Smooth muscle cell (in vitro differentiated cells): ENCODE data around the gene THRB. TPM values are rescaled to one million over a fixed set of nuclear protein-coding genes. Genes with fewer than 3 reads are reported as not detected.

Experiments
- DNase-seq: peaks from one replicate; lab custom pipeline; 2025; ENCODE audit not compliant: unreplicated experiment; lab: John Stamatoyannopoulos, UW
- H2AFZ ChIP-seq: fragments of 200-600 bp; sonication (generic); 2 replicates; pipeline ENCODE4 v1.6.0; 2016; ENCODE audit warnings: antibody characterized with exemption, low read depth, mild to moderate bottlenecking
- H3F3A ChIP-seq: fragments of 200-600 bp; sonication (generic); 2 replicates; pipeline ENCODE4 v1.6.0; 2017; ENCODE audit warnings: antibody characterized with exemption, low read depth
- H3K27ac ChIP-seq: fragments of 200-600 bp; sonication (generic); 2 replicates; pipeline ENCODE4 v1.5.1; 2016; ENCODE audit warnings: low read depth, mild to moderate bottlenecking
- H3K27me3 ChIP-seq: fragments of 200-600 bp; sonication (generic); 2 replicates; pipeline ENCODE4 v1.6.1; 2016; ENCODE audit warnings: low read depth, mild to moderate bottlenecking
- H3K36me3 ChIP-seq: fragments of 200-600 bp; sonication (generic); 2 replicates; pipeline ENCODE4 v1.5.1; 2016; ENCODE audit warnings: low read depth
- H3K4me1 ChIP-seq: fragments of 200-600 bp; sonication (generic); 2 replicates; pipeline ENCODE4 v1.5.1; 2016; ENCODE audit warnings: low read depth
- H3K4me2 ChIP-seq: fragments of 200-600 bp; sonication (generic); 2 replicates; pipeline ENCODE4 v1.6.0; 2016; ENCODE audit warnings: mild to moderate bottlenecking
- H3K4me3 ChIP-seq: fragments of 200-600 bp; sonication (generic); 2 replicates; pipeline ENCODE4 v1.5.1; 2016; ENCODE audit warnings: mild to moderate bottlenecking
- H3K79me2 ChIP-seq: fragments of 200-600 bp; sonication (generic); 2 replicates; pipeline ENCODE4 v1.6.0; 2016; ENCODE audit warnings: low read depth, mild to moderate bottlenecking
- H3K9ac ChIP-seq: fragments of 200-600 bp; sonication (generic); 2 replicates; pipeline ENCODE4 v1.6.0; 2016; ENCODE audit warnings: low read depth
- H3K9me3 ChIP-seq: fragments of 200-600 bp; sonication (generic); replicated peaks from 2 replicates; pipeline ENCODE4 v1.5.1; 2016; ENCODE audit warnings: low read depth
- H4K20me1 ChIP-seq: fragments of 200-600 bp; sonication (generic); 2 replicates; pipeline ENCODE4 v1.6.0; 2016; ENCODE audit warnings: low read depth
- WGBS: methylation state at CpG from one replicate; pipeline ENCODE4 v1.1.7; 2016; ENCODE audit warnings: low lambda C conversion rate; 5-methylcytosine and 5-hydroxymethylcytosine counted together
- polyA plus RNA-seq: library from polyadenylated mRNA; unstranded; fragments of >200 nt; fragmentation: Nextera tagmentation; extraction: Ambion mirVana; gene quantifications from 2 replicates; pipeline ENCODE4 v1.2.1, GENCODE V29; 2016
- total RNA-seq: library from RNA; depleted of rRNA; stranded (reverse); fragments of >200 nt; gene quantifications from 2 replicates; pipeline ENCODE4 v1.2.3, GENCODE V29; 2014
- TF ChIP-seq, protein P1 (sequence below): fragments of 200-600 bp; sonication (generic); IDR thresholded peaks from 2 replicates; pipeline ENCODE4 v1.5.1; 2017; ENCODE audit warnings: borderline replicate concordance, mild to moderate bottlenecking, antibody characterized with exemption; ENCODE audit not compliant: insufficient read depth, poor library complexity, severe bottlenecking

Gene THRB
- total and polyA plus RNA-seq, 2 experiments from 2014 or later = 5.6 to 43.8 TPM

DNA sequence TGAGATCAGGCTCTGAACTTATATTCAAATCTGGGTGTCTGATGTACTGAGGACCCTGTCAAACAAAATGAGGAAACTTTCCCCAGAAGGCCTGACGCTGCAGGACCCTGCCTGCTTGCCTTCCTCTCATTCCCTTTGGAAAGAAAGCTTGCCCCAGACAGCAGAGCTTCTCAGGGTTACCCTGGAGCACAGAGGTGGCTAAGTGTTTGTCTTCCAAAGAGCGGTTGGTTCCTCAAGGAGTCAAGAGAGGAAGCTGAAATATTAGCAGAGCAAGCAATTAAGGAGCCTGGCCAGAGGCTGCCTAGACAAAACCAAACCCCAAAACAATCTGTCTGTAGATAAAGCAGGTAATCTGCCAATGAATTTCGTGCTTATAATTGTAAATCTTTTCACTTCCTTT is 374.2 kb downstream of the THRB start:
- H3K4me2 ChIP-seq = no peak overlapping the region
- H3K9me3 ChIP-seq = no peaks in the 10 kb centered on the region
- peaks cover 4% of the 10 kb centered on the region for H3K4me1 ChIP-seq
- no peaks in the 10 kb centered on the region for H3F3A ChIP-seq
- no peaks in the 10 kb centered on the region for H3K27me3 ChIP-seq
- TF ChIP-seq, protein P1, sequence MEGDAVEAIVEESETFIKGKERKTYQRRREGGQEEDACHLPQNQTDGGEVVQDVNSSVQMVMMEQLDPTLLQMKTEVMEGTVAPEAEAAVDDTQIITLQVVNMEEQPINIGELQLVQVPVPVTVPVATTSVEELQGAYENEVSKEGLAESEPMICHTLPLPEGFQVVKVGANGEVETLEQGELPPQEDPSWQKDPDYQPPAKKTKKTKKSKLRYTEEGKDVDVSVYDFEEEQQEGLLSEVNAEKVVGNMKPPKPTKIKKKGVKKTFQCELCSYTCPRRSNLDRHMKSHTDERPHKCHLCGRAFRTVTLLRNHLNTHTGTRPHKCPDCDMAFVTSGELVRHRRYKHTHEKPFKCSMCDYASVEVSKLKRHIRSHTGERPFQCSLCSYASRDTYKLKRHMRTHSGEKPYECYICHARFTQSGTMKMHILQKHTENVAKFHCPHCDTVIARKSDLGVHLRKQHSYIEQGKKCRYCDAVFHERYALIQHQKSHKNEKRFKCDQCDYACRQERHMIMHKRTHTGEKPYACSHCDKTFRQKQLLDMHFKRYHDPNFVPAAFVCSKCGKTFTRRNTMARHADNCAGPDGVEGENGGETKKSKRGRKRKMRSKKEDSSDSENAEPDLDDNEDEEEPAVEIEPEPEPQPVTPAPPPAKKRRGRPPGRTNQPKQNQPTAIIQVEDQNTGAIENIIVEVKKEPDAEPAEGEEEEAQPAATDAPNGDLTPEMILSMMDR = no peak
- no peaks in the 10 kb centered on the region for H3K79me2 ChIP-seq
- no peak overlapping the region for H3K27ac ChIP-seq
- no peak overlapping the region for H3K9ac ChIP-seq
- DNase-seq = no peak
- H3K4me3 ChIP-seq = no peak overlapping the region
- H2AFZ ChIP-seq = no peak overlapping the region
- no peaks in the 10 kb centered on the region for H3K36me3 ChIP-seq
- 88% methylated on average over 3 of the region's 3 CpGs for WGBS
- H4K20me1 ChIP-seq = no peaks in the 10 kb centered on the region

- Histone ChIP-seq H3K9me3 (no peaks in the 10 kb centered on the region), H3F3A (no peaks in the 10 kb centered on the region), H3K9ac (no peak overlapping the region), H2AFZ (no peak overlapping the region), H3K4me1 (peaks cover 4% of the 10 kb centered on the region), H3K4me2 (no peak overlapping the region), H3K36me3 (no peaks in the 10 kb centered on the region), H3K27me3 (no peaks in the 10 kb centered on the region), H3K4me3 (no peak overlapping the region), H3K79me2 (no peaks in the 10 kb centered on the region), H3K27ac (no peak overlapping the region), H4K20me1 (no peaks in the 10 kb centered on the region)
- no peak for DNase-seq
- TF ChIP-seq, protein P1 = no peak
- WGBS = 95% methylated on average over 12 of the region's 12 CpGs
Measured at GRCh38 chr3:24119321-24119751, 375.3 kb downstream of the THRB start.

DNA sequence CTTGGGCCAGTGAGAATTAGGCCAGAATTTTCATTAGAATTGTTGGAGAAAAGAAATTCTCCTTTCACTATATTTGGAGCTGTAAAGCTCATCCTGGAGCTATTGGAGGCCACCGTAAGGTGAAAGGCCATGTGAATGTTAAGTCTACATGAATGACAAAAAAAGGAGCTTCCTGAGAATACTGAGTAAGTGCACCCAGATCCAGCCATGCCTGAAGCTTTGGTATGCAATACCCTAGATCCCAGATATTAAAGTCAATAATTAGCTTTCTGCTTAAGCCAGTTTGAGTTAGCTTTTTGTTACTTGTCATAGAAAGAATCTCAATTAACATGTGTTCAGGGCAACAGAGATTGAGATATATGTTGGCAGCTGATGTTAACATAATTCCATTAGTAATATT is 377.1 kb downstream of the THRB start:
- no peaks in the 10 kb centered on the region for H3K4me1 ChIP-seq
- DNase-seq = no peak
- no peaks in the 10 kb centered on the region for H3K79me2 ChIP-seq
- H3K4me3 ChIP-seq = no peak overlapping the region
- no peak overlapping the region for H2AFZ ChIP-seq
- TF ChIP-seq, protein P1 = no peak
- no peaks in the 10 kb centered on the region for H3K9me3 ChIP-seq
- H3K27ac ChIP-seq = no peak overlapping the region
- WGBS = 96% methylated on average over 1 of the region's 1 CpG
- no peaks in the 10 kb centered on the region for H3F3A ChIP-seq
- no peaks in the 10 kb centered on the region for H4K20me1 ChIP-seq
- no peak overlapping the region for H3K4me2 ChIP-seq
- no peaks in the 10 kb centered on the region for H3K36me3 ChIP-seq
- no peak overlapping the region for H3K9ac ChIP-seq
- no peaks in the 10 kb centered on the region for H3K27me3 ChIP-seq

DNA sequence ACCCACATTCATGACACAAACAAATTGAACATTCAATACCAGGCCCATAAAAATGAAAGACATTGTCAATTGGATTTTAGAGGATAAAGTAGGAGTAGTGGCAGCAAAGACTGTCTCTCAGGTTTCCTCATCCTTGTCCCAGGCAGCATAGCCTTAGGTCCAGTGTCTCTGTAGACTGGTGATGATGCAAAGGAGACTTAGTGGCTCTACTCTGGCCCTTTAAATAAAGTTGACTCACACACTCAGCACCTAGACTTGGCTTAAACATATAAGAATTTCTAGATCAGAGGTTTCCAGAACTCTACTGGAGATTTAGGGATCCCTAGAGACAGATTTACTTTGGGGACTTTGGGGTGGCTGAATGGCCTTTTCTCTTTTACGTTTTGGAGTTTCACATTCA is 382.9 kb downstream of the THRB start:
- H2AFZ ChIP-seq = no peak overlapping the region
- no peaks in the 10 kb centered on the region for H3K36me3 ChIP-seq
- H3K79me2 ChIP-seq = no peaks in the 10 kb centered on the region
- 79% methylated on average over 1 of the region's 1 CpG for WGBS
- no peaks in the 10 kb centered on the region for H3K4me1 ChIP-seq
- H3K27ac ChIP-seq = no peak overlapping the region
- no peaks in the 10 kb centered on the region for H4K20me1 ChIP-seq
- no peaks in the 10 kb centered on the region for H3K9me3 ChIP-seq
- H3F3A ChIP-seq = no peaks in the 10 kb centered on the region
- peaks cover 2% of the 10 kb centered on the region for H3K27me3 ChIP-seq
- no peak overlapping the region for H3K4me3 ChIP-seq
- no peak overlapping the region for H3K9ac ChIP-seq
- H3K4me2 ChIP-seq = no peak overlapping the region
- TF ChIP-seq, protein P1 = no peak
- no peak for DNase-seq
